GM19397 (cell line): ENCODE data around the gene EPB41L4A.

Source experiments
- ATAC-seq: cut with Tn5 transposase; IDR thresholded peaks from one replicate; pipeline ENCODE4 v1.9.1; 2021; ENCODE audit warnings: mild to moderate bottlenecking, moderate library complexity; ENCODE audit not compliant: unreplicated experiment

Gene EPB41L4A

GRCh38 chr5:112165897-112166737 is 253.0 kb downstream of the EPB41L4A start:
- no peak for ATAC-seq

GRCh38 chr5:112165399-112165798 is 253.7 kb downstream of the EPB41L4A start:
- no peak for ATAC-seq

- ATAC-seq = no peak
These were observed 255.6 kb downstream of the EPB41L4A start for GRCh38 chr5:112163435-112163834.

GRCh38 chr5:112161392-112161748 is 257.7 kb downstream of the EPB41L4A start:
- no peak for ATAC-seq

- ATAC-seq = peak; percentile 97
These were observed 258.3 kb downstream of the EPB41L4A start for GRCh38 chr5:112160652-112161391.

GRCh38 chr5:112159435-112159834 is 259.6 kb downstream of the EPB41L4A start:
- ATAC-seq = no peak

GRCh38 chr5:112156211-112156610 is 262.9 kb downstream of the EPB41L4A start:
- ATAC-seq = no peak

- ATAC-seq = no peak
These were observed 264.0 kb downstream of the EPB41L4A start for GRCh38 chr5:112154940-112155686.

GRCh38 chr5:112149727-112150126 is 269.4 kb downstream of the EPB41L4A start:
- no peak for ATAC-seq

GRCh38 chr5:112146323-112147226 is 272.5 kb downstream of the EPB41L4A start:
- ATAC-seq = peak; percentile 74

GRCh38 chr5:112143690-112144089 is 275.4 kb downstream of the EPB41L4A start:
- ATAC-seq = no peak

- peak; percentile 33 for ATAC-seq
These were observed 276.3 kb downstream of the EPB41L4A start for GRCh38 chr5:112142769-112143270.

GRCh38 chr5:112141582-112141981 is 277.5 kb downstream of the EPB41L4A start:
- ATAC-seq = no peak

GRCh38 chr5:112138526-112138925 is 280.6 kb downstream of the EPB41L4A start:
- no peak for ATAC-seq

GRCh38 chr5:112136773-112137172 is 282.3 kb downstream of the EPB41L4A start:
- ATAC-seq = no peak

GRCh38 chr5:112127861-112128260 is 291.2 kb downstream of the EPB41L4A start:
- no peak for ATAC-seq

GRCh38 chr5:112126982-112127381 is 292.1 kb downstream of the EPB41L4A start:
- ATAC-seq = no peak

GRCh38 chr5:112125903-112126302 is 293.2 kb downstream of the EPB41L4A start:
- no peak for ATAC-seq

GRCh38 chr5:112124788-112125187 is 294.3 kb downstream of the EPB41L4A start:
- ATAC-seq = no peak

GRCh38 chr5:112123086-112123485 is 296.0 kb downstream of the EPB41L4A start:
- no peak for ATAC-seq
